ENCODE data around the gene NINJ2. TPM values are rescaled to one million over a fixed set of nuclear protein-coding genes. Genes with fewer than 3 reads are reported as not detected.

The NINJ2 gene
- total RNA-seq, 1 donor = 0.43 TPM

GRCh38 chr12:565161-565560 is 98.1 kb downstream of the NINJ2 start:
- DNase-seq (ENCODE audit: low read depth) = no peak
- no peak overlapping the region for H3K4me3 ChIP-seq (ENCODE audit: low read depth, low read length)
- TF ChIP-seq, protein P1, sequence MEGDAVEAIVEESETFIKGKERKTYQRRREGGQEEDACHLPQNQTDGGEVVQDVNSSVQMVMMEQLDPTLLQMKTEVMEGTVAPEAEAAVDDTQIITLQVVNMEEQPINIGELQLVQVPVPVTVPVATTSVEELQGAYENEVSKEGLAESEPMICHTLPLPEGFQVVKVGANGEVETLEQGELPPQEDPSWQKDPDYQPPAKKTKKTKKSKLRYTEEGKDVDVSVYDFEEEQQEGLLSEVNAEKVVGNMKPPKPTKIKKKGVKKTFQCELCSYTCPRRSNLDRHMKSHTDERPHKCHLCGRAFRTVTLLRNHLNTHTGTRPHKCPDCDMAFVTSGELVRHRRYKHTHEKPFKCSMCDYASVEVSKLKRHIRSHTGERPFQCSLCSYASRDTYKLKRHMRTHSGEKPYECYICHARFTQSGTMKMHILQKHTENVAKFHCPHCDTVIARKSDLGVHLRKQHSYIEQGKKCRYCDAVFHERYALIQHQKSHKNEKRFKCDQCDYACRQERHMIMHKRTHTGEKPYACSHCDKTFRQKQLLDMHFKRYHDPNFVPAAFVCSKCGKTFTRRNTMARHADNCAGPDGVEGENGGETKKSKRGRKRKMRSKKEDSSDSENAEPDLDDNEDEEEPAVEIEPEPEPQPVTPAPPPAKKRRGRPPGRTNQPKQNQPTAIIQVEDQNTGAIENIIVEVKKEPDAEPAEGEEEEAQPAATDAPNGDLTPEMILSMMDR (IDR thresholded peaks at IDR 0.05; ENCODE audit: insufficient read depth, low read depth, low read length) = no peak

- TF ChIP-seq, protein P1 (IDR thresholded peaks at IDR 0.05; ENCODE audit: insufficient read depth, low read depth, low read length) = no peak
These were observed 99.4 kb downstream of the NINJ2 start for GRCh38 chr12:563787-564298.

DNA sequence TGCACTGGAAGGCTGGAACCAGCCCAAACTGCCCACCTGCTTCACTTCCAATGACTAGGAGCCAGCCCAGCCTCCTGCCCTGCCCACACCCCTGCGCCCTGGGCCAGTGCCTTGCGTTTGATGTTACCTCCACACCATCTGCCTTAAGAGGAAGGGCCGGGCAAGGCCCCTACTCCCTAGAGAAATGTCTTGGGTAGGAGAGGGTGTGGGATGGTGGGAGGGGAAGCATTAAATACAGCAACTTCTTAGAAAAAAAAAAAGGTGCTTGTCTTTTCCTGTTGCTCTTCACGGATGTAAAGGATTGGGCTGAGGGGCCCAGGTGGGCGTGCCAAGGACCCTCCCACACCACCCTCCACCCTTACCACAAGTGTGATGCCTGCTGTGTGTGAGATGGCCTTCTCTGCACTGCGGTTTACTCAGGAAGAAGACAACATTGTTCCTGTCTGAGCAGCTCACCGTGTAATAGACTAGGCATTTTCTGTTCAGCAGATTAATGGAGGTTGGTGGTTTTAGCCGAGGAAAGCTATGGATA is 99.9 kb downstream of the NINJ2 start:
- H3K4me3 ChIP-seq (ENCODE audit: low read depth, low read length) = no peak overlapping the region
- TF ChIP-seq, protein P1 (IDR thresholded peaks at IDR 0.05; ENCODE audit: insufficient read depth, low read depth, low read length) = no peak
- DNase-seq (ENCODE audit: low read depth) = no peak

More at GRCh38 chr12:563787-564298, 99.4 kb downstream of the NINJ2 start:
- DNase-seq (ENCODE audit: low read depth) = no peak
- no peak overlapping the region for H3K4me3 ChIP-seq (ENCODE audit: low read depth, low read length)

DNA sequence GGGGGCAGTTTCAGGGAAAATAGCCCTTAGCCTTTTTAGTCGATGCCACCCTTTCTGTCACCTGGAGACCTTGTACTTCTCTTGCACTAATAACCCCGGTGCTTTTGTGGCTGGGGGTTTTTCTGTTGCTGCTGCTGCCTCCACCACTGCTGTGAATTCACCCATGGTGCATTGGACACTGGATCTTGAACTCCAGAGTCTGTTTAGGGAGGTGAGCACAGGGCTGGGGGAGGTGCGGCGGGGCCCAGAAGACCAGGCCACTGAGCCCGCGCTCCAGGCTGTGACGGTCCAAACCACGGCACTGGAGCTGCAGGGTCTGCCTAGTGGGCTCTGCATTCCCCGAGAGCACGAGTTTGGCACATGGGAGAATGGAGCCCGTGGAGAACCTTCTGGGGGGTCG is 100.6 kb downstream of the NINJ2 start:
- DNase-seq (ENCODE audit: low read depth) = no peak
- no peak overlapping the region for H3K4me3 ChIP-seq (ENCODE audit: low read depth, low read length)
- TF ChIP-seq, protein P1 (IDR thresholded peaks at IDR 0.05; ENCODE audit: insufficient read depth, low read depth, low read length) = no peak

GRCh38 chr12:561908-562593 is 101.2 kb downstream of the NINJ2 start:
- TF ChIP-seq, protein P1 (IDR thresholded peaks at IDR 0.05; ENCODE audit: insufficient read depth, low read depth, low read length) = no peak

GRCh38 chr12:561391-561705 is 101.9 kb downstream of the NINJ2 start:
- H3K4me3 ChIP-seq (ENCODE audit: low read depth, low read length) = no peak overlapping the region
- DNase-seq (ENCODE audit: low read depth) = no peak
- TF ChIP-seq, protein P1 (IDR thresholded peaks at IDR 0.05; ENCODE audit: insufficient read depth, low read depth, low read length) = no peak

More at GRCh38 chr12:561908-562593, 101.2 kb downstream of the NINJ2 start:
- no peak for DNase-seq (ENCODE audit: low read depth)
- no peak overlapping the region for H3K4me3 ChIP-seq (ENCODE audit: low read depth, low read length)

Measured in fibroblast of villous mesenchyme (primary cell).